SIG-M5 treated with dmso at 0.1 percent for 504 hours (cell line): ENCODE data around the gene FBXL19.

Source experiments
- DNase-seq: peaks from one replicate; lab custom pipeline; 2025; ENCODE audit not compliant: unreplicated experiment; lab: John Stamatoyannopoulos, UW

FBXL19 gene

GRCh38 chr16:30942426-30942806, 19.0 kb downstream of the FBXL19 start:
- no peak for DNase-seq

GRCh38 chr16:30944352-30944751, 21.0 kb downstream of the FBXL19 start:
- DNase-seq = no peak

- DNase-seq = no peak
Measured at GRCh38 chr16:30946671-30947540, 23.5 kb downstream of the FBXL19 start.

GRCh38 chr16:30947541-30947858, 24.1 kb downstream of the FBXL19 start:
- DNase-seq = no peak

- peak; percentile 56 for DNase-seq
Measured at GRCh38 chr16:30947859-30948666, 24.7 kb downstream of the FBXL19 start.

DNA sequence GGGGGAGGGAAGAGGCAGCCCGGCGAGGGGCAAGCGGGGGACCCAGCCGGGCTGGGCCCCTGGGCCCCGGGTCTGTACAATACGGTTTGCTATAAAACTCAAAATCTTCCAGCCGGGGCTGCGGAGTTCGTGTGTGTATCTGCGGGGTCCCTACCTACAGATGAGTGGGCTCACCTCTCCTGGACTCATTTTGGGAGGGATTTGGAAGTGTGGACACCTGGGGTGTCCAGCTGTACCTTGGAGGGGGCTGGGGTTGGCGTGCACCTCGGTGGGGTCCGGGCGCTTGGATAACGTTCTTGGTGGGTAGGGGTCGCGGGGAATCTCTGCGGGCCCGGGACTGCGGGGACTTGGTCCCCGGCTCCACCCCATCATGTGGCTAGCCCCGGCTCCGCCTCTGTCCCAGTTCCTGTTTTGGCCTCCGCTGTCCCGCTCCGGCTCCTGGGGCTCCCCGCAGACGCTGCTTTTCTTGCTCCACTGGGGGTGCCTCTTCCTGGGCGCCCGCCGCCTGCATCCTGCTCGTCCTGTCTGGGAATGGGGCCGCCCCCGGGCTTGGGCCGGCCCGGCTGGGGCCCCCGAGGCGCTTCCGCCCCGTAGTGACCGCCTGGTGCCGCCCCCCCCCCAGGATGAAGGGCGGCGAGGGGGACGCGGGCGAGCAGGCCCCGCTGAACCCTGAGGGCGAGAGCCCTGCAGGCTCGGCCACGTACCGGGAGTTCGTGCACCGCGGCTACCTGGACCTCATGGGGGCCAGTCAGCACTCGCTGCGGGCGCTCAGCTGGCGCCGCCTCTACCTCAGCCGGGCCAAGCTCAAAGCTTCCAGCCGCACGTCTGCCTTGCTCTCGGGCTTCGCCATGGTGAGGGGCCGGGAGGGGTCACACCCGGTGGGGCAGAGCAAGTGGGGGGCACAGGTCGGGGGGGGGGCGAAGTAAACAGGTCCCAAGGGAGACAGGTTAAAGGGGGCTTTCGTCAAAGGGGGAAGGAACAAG, 25.6 kb downstream of the FBXL19 start, which contains the start of gene ORAI3:
Gene ORAI3 (plus strand): TSS at position 402 of the 983 bp plus-strand sequence. CDS start 222 bp downstream, at position 624.
- DNase-seq = peak; percentile 88

DNA sequence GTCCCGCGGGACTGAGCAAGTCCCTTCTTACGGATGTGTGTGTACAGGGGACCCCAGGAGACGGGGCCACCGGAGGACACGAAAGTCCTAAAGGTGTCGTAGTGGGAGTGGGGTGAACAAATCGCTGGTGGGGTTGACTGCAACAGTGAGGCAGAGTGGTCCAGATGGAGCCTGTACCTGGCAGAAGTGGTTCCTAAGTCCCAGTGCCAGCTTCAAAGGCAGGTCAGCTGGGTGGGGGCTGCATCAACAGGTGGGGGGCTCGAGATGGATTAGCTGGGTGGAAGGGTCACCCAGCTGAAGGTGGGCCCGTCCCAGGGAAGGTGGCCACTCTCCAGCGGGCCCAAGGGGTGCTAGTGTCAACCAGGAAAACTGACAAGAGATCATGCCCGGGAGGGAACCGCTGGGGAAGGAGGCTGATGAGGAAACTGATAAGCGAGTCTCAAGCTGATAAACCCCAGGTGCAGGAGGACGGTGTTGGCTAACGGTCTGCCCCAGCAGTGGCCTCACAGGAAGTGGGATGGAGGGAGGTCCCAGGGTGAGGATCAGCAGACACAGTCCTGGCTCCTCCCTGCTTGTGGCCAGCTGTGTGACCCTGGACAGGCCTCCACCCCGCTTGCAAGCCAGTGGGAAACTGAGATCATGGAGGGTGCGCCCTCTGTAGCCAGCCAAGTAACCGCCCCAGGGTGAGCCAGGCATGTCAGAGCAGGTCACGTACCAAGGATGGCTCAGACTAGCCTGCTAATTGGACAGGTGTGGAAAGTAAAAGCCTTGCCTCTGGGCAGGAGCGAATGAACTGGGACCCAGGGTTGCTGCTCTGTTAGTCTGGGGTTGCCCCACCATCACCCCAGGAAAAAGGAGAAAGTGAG, 26.5 kb downstream of the FBXL19 start:
- DNase-seq = peak; percentile 84

- no peak for DNase-seq
Measured at GRCh38 chr16:30950516-30951065, 27.2 kb downstream of the FBXL19 start.

- DNase-seq = no peak
Measured at GRCh38 chr16:30951193-30951592, 27.8 kb downstream of the FBXL19 start.

GRCh38 chr16:30951750-30952149, 28.4 kb downstream of the FBXL19 start:
- DNase-seq = no peak

DNA sequence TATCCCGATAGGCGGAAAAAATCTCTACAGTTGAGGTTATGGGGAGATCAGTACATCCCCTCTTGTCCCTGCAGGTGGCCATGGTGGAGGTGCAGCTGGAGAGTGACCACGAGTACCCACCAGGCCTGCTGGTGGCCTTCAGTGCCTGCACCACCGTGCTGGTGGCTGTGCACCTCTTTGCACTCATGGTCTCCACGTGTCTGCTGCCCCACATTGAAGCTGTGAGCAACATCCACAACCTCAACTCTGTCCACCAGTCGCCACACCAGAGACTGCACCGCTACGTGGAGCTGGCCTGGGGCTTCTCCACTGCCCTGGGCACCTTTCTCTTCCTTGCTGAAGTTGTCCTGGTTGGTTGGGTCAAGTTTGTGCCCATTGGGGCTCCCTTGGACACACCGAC, 29.7 kb downstream of the FBXL19 start:
- DNase-seq = no peak

- DNase-seq = peak; percentile 76
Measured at GRCh38 chr16:30953511-30954124, 30.2 kb downstream of the FBXL19 start.

DNA sequence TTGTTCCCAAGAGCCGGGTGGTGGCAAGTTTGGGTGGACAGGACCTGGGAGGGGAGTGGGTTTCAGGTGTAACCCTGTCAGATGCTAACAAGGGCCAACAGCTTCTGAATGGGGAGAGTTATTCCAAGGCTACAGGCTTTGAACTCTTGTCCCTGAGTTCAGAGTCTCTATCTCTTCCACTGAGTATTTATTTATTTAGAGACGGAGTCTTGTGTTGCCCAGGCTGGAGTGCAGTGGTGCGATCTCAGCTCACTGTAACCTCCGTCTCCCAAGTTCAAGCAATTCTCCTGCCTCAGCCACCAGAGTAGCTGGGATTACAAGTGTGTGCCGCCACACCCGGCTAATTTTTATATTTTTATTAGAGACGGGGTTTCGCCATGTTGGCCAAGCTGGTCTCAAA, 31.6 kb downstream of the FBXL19 start:
- no peak for DNase-seq

GRCh38 chr16:30956601-30957455, 33.5 kb downstream of the FBXL19 start:
- DNase-seq = peak; percentile 86

- DNase-seq = peak; percentile 85
Measured at GRCh38 chr16:30957456-30958174, 34.2 kb downstream of the FBXL19 start, which contains the start of gene SETD1A. Gene SETD1A (plus strand): TSS chr16:30957754. CDS start chr16:30958732, 978 bp downstream.

DNA sequence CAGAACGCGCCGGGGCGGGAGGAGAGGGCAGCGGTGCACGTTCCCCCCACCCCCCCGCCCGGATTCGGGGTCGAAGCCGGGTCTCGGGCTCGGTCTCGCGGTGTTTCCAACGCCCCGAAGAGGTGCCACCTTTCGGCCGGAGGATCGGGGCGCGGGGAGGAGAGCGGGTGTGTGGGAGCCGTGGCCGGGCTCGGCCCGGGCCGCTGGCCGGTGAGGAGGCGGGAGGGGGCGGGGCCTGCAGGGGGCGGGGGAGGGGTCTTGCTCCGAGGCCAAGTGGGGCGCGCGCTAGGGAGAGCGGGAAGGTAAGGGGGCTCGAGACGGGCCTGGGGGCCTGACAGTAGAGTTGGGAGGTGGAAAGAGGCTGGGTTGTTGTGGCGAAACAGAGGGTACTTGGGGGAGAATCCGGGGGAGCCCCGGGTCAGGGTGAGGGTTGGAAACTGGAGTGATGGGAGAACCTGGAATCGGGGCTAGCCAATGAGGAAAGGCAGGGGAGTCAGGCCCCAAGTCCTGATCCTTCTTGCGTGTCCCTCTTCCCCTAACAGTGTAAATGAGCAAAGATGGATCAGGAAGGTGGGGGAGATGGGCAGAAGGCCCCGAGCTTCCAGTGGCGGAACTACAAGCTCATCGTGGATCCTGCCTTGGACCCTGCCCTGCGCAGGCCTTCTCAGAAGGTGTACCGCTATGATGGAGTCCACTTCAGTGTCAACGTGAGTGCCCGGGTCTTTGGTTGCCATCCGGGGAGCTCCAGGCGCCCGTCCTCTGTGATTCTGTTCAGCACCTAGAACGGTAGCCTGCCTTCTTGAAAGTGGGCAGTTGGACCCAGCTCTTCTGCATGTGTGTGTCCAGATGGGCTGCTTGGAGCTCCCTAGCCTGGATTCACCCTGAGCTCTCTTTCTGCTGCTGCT, 35.1 kb downstream of the FBXL19 start:
- peak; percentile 44 for DNase-seq

GRCh38 chr16:30961384-30961783, 38.0 kb downstream of the FBXL19 start:
- no peak for DNase-seq
